Measurements from ENCODE around the gene TTN. TPM values are rescaled to one million over a fixed set of nuclear protein-coding genes. Genes with fewer than 3 reads are reported as not detected.

Gene TTN
- total and polyA plus RNA-seq, 5 donors from 2014 or later: 2.0 to 153 (median 3.1) TPM

DNA sequence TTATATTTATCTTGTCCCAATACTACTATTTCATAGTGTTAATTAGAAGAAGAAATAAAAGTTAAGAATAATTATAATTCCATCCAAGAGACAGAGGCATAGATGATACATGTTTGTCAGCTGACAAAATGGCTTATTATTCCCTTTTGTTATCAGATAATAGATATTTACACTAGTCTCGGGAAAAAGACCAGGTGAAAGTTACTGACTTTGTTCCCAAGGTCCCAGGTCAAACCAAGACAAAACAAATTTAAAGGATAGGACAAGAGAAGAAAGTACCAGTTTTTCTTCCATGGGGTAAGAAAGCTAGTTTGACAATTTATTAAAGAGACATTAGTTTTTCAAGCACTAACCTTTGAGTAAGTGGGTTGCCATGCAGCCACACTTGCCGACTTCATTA, 73.2 kb downstream of the TTN start:
- Mint-ChIP-seq H3K27me3 (no peaks in the 10 kb centered on the region), H3K36me3 (peaks cover 55% of the 10 kb centered on the region), H3K4me1 (peaks cover 0 to 3% (median 0%) of the 10 kb centered on the region in 4 donors), H3K27ac (no peak overlapping the region), H3K4me3 (no peak overlapping the region), H3K9me3 (no peaks in the 10 kb centered on the region)
- no peaks in the 10 kb centered on the region for H3K4me1 ChIP-seq (ENCODE audit: control insufficient read depth, insufficient read depth, low read length, poor library complexity, severe bottlenecking)
- no peak for DNase-seq
- H3K36me3 ChIP-seq (ENCODE audit: control insufficient read depth, insufficient read depth, low read length): peaks cover 43% of the 10 kb centered on the region
- H3K4me3 ChIP-seq (ENCODE audit: low read depth, low read length): no peak overlapping the region
- no peaks in the 10 kb centered on the region for H3K9me3 ChIP-seq (ENCODE audit: control insufficient read depth in 2 of 2, low read length in 2 of 2)
- no peaks in the 10 kb centered on the region for H3K27me3 ChIP-seq (ENCODE audit: control insufficient read depth, insufficient read depth, low read length)
- no peak for ATAC-seq (ENCODE audit: low read depth in 2 of 2)
- H3K27ac ChIP-seq (ENCODE audit: insufficient read depth, low read length, poor library complexity, severe bottlenecking): no peak overlapping the region

DNA sequence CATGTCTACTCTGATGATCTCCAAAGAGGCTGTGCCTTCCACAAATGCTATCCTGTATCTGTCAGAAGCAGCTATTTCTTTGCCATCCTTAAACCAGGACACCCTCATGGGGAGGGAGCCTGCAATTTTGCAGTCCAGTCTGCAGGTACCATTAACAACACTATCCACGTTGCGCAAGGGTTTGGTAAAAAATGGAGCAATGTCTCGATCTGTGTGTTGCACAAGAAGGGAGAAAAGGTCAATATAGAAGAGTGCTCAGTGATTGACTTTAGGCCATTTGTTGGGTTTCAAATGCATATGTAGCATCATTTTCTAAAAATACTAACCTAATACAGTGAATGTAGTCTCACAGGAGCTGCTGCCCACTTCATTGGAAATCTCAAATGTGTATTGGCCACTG, 74.3 kb downstream of the TTN start:
- peaks cover 0 to 3% (median 0%) of the 10 kb centered on the region in 4 donors for H3K4me1 Mint-ChIP-seq
- H3K36me3 Mint-ChIP-seq: peaks cover 61% of the 10 kb centered on the region
- H3K4me1 ChIP-seq (ENCODE audit: control insufficient read depth, insufficient read depth, low read length, poor library complexity, severe bottlenecking): no peaks in the 10 kb centered on the region
- H3K27ac ChIP-seq (ENCODE audit: insufficient read depth, low read length, poor library complexity, severe bottlenecking): no peak overlapping the region
- no peak overlapping the region for H3K4me3 Mint-ChIP-seq
- DNase-seq (no peak), ATAC-seq (ENCODE audit: low read depth in 2 of 2) (no peak)
- no peak overlapping the region for H3K4me3 ChIP-seq (ENCODE audit: low read depth, low read length)
- H3K9me3 ChIP-seq (ENCODE audit: control insufficient read depth in 2 of 2, low read length in 2 of 2): no peaks in the 10 kb centered on the region
- peaks cover 46% of the 10 kb centered on the region for H3K36me3 ChIP-seq (ENCODE audit: control insufficient read depth, insufficient read depth, low read length)
- H3K27me3 Mint-ChIP-seq: no peaks in the 10 kb centered on the region
- H3K9me3 Mint-ChIP-seq: no peaks in the 10 kb centered on the region
- no peaks in the 10 kb centered on the region for H3K27me3 ChIP-seq (ENCODE audit: control insufficient read depth, insufficient read depth, low read length)
- no peak overlapping the region for H3K27ac Mint-ChIP-seq

DNA sequence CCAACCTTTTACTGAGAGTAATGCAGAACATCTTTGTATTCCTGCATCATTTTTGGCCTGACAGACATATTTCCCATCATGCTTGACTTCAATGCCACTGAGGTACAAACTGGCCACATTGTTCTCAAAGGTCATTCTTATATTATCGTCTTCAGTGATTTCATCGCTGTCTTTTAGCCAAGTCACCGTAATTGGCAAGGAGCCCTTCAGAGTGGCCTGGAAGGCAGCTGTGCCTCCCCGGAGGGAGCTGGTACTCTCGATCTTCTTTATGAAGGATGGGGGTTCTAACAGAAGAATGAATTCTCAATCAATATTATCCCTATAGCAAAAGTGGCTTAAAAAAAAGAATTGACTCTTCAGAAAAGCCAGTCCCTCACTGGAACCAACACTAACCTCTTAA, 75.9 kb downstream of the TTN start:
- Histone ChIP-seq H3K4me3 (ENCODE audit: low read depth, low read length) (no peak overlapping the region), H3K27ac (ENCODE audit: insufficient read depth, low read length, poor library complexity, severe bottlenecking) (no peak overlapping the region), H3K4me1 (ENCODE audit: control insufficient read depth, insufficient read depth, low read length, poor library complexity, severe bottlenecking) (no peaks in the 10 kb centered on the region), H3K36me3 (ENCODE audit: control insufficient read depth, insufficient read depth, low read length) (peaks cover 49% of the 10 kb centered on the region), H3K27me3 (ENCODE audit: control insufficient read depth, insufficient read depth, low read length) (no peaks in the 10 kb centered on the region), H3K9me3 (ENCODE audit: control insufficient read depth in 2 of 2, low read length in 2 of 2) (no peaks in the 10 kb centered on the region)
- H3K27me3 Mint-ChIP-seq: no peaks in the 10 kb centered on the region
- H3K9me3 Mint-ChIP-seq: no peaks in the 10 kb centered on the region
- peaks cover 0 to 3% (median 0%) of the 10 kb centered on the region in 4 donors for H3K4me1 Mint-ChIP-seq
- H3K27ac Mint-ChIP-seq: no peak overlapping the region
- H3K4me3 Mint-ChIP-seq: no peak overlapping the region
- ATAC-seq (ENCODE audit: low read depth in 2 of 2): no peak
- H3K36me3 Mint-ChIP-seq: peaks cover 64% of the 10 kb centered on the region
- no peak for DNase-seq

DNA sequence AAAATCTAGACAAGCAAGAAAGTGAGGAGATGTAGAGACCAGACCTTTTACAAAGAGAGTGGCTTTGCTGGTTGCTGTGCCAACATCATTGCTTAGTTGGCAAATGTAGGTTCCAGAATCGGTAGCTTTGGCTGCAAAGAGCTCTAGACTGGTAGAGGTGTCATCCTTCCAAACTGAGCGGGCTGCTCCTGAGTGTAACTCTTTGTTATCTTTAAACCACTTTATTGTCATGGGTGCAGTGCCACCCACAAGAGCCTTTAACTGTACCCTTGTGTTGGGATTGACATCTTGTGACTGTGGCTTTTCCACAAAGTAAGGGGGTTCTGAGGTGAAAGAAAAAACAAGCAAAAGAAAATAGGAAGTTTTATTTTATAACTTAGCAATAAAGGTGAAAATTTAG, 77.2 kb downstream of the TTN start:
- H3K36me3 ChIP-seq (ENCODE audit: control insufficient read depth, insufficient read depth, low read length): peaks cover 55% of the 10 kb centered on the region
- DNase-seq (no peak), ATAC-seq (ENCODE audit: low read depth in 2 of 2) (no peak)
- Mint-ChIP-seq H3K27me3 (no peaks in the 10 kb centered on the region), H3K27ac (no peak overlapping the region), H3K9me3 (no peaks in the 10 kb centered on the region), H3K4me1 (peaks cover 0 to 3% (median 0%) of the 10 kb centered on the region in 4 donors), H3K4me3 (no peak overlapping the region), H3K36me3 (peaks cover 72% of the 10 kb centered on the region)
- H3K9me3 ChIP-seq (ENCODE audit: control insufficient read depth in 2 of 2, low read length in 2 of 2): no peaks in the 10 kb centered on the region
- H3K4me1 ChIP-seq (ENCODE audit: control insufficient read depth, insufficient read depth, low read length, poor library complexity, severe bottlenecking): no peaks in the 10 kb centered on the region
- H3K27ac ChIP-seq (ENCODE audit: insufficient read depth, low read length, poor library complexity, severe bottlenecking): no peak overlapping the region
- no peak overlapping the region for H3K4me3 ChIP-seq (ENCODE audit: low read depth, low read length)
- H3K27me3 ChIP-seq (ENCODE audit: control insufficient read depth, insufficient read depth, low read length): no peaks in the 10 kb centered on the region

DNA sequence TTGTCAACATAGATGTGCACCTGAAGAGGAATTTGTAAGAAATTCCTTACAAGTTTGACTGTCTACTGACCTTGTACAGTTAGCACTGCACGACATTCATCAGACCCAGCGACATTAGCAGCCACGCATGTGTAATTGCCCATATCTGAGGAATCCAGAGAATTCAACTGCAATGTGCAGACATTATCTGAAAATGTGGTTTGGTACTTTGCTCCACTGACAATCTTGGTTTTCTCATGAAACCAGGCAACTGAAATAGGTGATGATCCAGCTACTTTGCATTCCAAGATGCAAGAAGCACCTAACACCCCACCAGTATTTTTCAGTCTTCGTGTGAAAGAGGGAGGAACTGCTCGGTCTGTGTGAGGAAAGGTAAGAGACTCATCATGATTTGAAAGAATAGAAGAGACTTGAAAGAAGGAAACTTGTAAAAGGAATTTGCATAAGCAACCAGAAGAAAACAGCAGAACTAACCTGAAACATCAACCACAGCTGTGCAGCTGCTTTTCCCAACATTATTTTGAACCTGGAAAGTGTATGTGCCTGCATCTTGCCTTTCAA, 83.4 kb downstream of the TTN start:
- Histone ChIP-seq H3K4me1 (ENCODE audit: control insufficient read depth, insufficient read depth, low read length, poor library complexity, severe bottlenecking) (no peaks in the 10 kb centered on the region), H3K9me3 (ENCODE audit: control insufficient read depth in 2 of 2, low read length in 2 of 2) (no peaks in the 10 kb centered on the region), H3K27me3 (ENCODE audit: control insufficient read depth, insufficient read depth, low read length) (no peaks in the 10 kb centered on the region), H3K4me3 (ENCODE audit: low read depth, low read length) (no peak overlapping the region), H3K27ac (ENCODE audit: insufficient read depth, low read length, poor library complexity, severe bottlenecking) (no peak overlapping the region), H3K36me3 (ENCODE audit: control insufficient read depth, insufficient read depth, low read length) (peaks cover 69% of the 10 kb centered on the region)
- no peak overlapping the region for H3K27ac Mint-ChIP-seq
- peaks cover 81% of the 10 kb centered on the region for H3K36me3 Mint-ChIP-seq
- H3K4me1 Mint-ChIP-seq: no peaks in the 10 kb centered on the region
- DNase-seq (no peak), ATAC-seq (ENCODE audit: low read depth in 2 of 2) (no peak)
- no peaks in the 10 kb centered on the region for H3K9me3 Mint-ChIP-seq
- no peak overlapping the region for H3K4me3 Mint-ChIP-seq
- no peaks in the 10 kb centered on the region for H3K27me3 Mint-ChIP-seq

DNA sequence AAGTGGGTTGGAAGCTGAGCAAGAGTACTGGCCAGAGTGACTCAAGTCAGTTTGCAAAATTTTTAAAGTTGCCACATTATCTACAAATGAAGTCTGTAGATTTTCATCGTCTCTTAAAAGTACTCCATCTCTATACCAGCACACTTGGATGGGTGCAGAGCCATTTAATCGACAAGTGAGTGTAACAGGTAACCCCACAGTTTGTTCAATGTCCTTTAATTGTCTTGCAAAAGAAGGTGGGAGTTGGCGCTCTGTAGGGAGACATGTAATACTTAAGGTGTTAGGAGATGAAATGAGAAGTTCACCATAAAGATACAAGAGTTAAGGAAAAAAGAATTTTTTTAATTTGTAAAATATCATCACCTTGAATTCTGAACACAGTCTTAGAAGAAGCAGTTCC, 84.9 kb downstream of the TTN start:
- Mint-ChIP-seq H3K27ac (no peak overlapping the region), H3K27me3 (no peaks in the 10 kb centered on the region), H3K9me3 (no peaks in the 10 kb centered on the region), H3K4me3 (no peak overlapping the region), H3K4me1 (no peaks in the 10 kb centered on the region), H3K36me3 (peaks cover 76% of the 10 kb centered on the region)
- DNase-seq (no peak), ATAC-seq (ENCODE audit: low read depth in 2 of 2) (no peak)
- no peaks in the 10 kb centered on the region for H3K4me1 ChIP-seq (ENCODE audit: control insufficient read depth, insufficient read depth, low read length, poor library complexity, severe bottlenecking)
- no peaks in the 10 kb centered on the region for H3K27me3 ChIP-seq (ENCODE audit: control insufficient read depth, insufficient read depth, low read length)
- H3K36me3 ChIP-seq (ENCODE audit: control insufficient read depth, insufficient read depth, low read length): peaks cover 83% of the 10 kb centered on the region
- no peaks in the 10 kb centered on the region for H3K9me3 ChIP-seq (ENCODE audit: control insufficient read depth in 2 of 2, low read length in 2 of 2)
- no peak overlapping the region for H3K27ac ChIP-seq (ENCODE audit: insufficient read depth, low read length, poor library complexity, severe bottlenecking)
- H3K4me3 ChIP-seq (ENCODE audit: low read depth, low read length): no peak overlapping the region

DNA sequence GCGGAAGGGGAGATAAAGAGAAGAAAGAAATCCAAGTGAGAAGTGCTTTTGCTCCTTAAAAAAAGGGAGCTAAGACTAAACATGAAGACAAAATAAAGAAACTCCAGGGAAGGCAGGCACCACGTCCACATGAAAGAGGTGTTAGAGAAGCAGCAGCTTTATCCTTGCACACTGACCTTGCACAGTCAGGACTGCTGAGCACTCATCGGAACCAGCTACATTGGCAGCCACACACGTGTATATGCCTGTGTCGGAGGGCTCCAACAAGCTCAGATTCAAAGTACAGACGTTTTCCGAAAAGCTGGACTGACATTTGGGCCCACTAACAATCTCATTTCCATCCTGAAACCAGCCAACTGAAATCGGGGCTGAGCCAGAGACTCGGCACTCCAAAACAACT, 88.2 kb downstream of the TTN start:
- Mint-ChIP-seq H3K4me1 (peaks cover 0 to 5% (median 0%) of the 10 kb centered on the region in 4 donors), H3K27me3 (no peaks in the 10 kb centered on the region), H3K36me3 (peaks cover 73% of the 10 kb centered on the region), H3K27ac (no peak overlapping the region), H3K4me3 (no peak overlapping the region), H3K9me3 (no peaks in the 10 kb centered on the region)
- H3K4me1 ChIP-seq (ENCODE audit: control insufficient read depth, insufficient read depth, low read length, poor library complexity, severe bottlenecking): no peaks in the 10 kb centered on the region
- peaks cover 86% of the 10 kb centered on the region for H3K36me3 ChIP-seq (ENCODE audit: control insufficient read depth, insufficient read depth, low read length)
- no peak overlapping the region for H3K27ac ChIP-seq (ENCODE audit: insufficient read depth, low read length, poor library complexity, severe bottlenecking)
- no peaks in the 10 kb centered on the region for H3K27me3 ChIP-seq (ENCODE audit: control insufficient read depth, insufficient read depth, low read length)
- ATAC-seq (ENCODE audit: low read depth in 2 of 2): no peak
- H3K4me3 ChIP-seq (ENCODE audit: low read depth, low read length): no peak overlapping the region
- no peaks in the 10 kb centered on the region for H3K9me3 ChIP-seq (ENCODE audit: control insufficient read depth in 2 of 2, low read length in 2 of 2)
- no peak for DNase-seq

DNA sequence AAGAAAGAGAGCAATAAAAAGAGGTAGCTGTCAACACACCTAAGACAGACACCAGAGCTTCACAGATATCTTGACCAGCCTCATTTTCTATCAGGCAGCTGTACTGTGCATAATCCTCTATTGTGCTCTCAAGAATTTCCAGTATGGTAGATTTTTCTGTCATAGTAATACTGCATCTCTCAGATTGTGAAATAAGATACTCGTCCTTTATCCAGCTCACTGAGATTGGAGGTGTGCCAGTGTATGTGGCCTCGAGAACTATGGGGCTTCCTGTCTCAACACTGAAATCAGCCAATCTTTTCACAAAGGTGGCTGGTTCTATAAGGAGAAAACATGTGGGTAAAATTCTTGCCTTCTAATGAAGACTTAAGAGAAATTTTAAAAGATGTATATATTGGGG, 88.9 kb downstream of the TTN start:
- Mint-ChIP-seq H3K4me1 (peaks cover 0 to 5% (median 0%) of the 10 kb centered on the region in 4 donors), H3K9me3 (no peaks in the 10 kb centered on the region), H3K36me3 (peaks cover 73% of the 10 kb centered on the region), H3K4me3 (no peak overlapping the region), H3K27me3 (no peaks in the 10 kb centered on the region), H3K27ac (no peak overlapping the region)
- Histone ChIP-seq H3K36me3 (ENCODE audit: control insufficient read depth, insufficient read depth, low read length) (peaks cover 87% of the 10 kb centered on the region), H3K27ac (ENCODE audit: insufficient read depth, low read length, poor library complexity, severe bottlenecking) (no peak overlapping the region), H3K27me3 (ENCODE audit: control insufficient read depth, insufficient read depth, low read length) (no peaks in the 10 kb centered on the region), H3K4me1 (ENCODE audit: control insufficient read depth, insufficient read depth, low read length, poor library complexity, severe bottlenecking) (no peaks in the 10 kb centered on the region), H3K4me3 (ENCODE audit: low read depth, low read length) (no peak overlapping the region), H3K9me3 (ENCODE audit: control insufficient read depth in 2 of 2, low read length in 2 of 2) (no peaks in the 10 kb centered on the region)
- ATAC-seq (ENCODE audit: low read depth in 2 of 2) (no peak), DNase-seq (no peak)

All from CD4-positive, CD25-positive, alpha-beta regulatory T cell (primary cell).